Measurements from ENCODE around the gene NUDT16L1. TPM values are rescaled to one million over a fixed set of nuclear protein-coding genes. Genes with fewer than 3 reads are reported as not detected.

Gene NUDT16L1
- total RNA-seq, 1 donor from 2014 or later = 61.9 TPM

- DNase-seq = no peak
- H3K4me3 ChIP-seq = no peak overlapping the region
- intact Hi-C loops (cut with micrococcal nuclease) = no loop called here
- TF ChIP-seq CTCF (IDR thresholded peaks at IDR 0.05; ENCODE audit: borderline replicate concordance) = peak; percentile 40
- peaks cover 50% of the 10 kb centered on the region for H3K4me1 ChIP-seq
- H3K9me3 ChIP-seq (replicated peaks) = no peaks in the 10 kb centered on the region
- H3K27me3 ChIP-seq (ENCODE audit: low read depth) = no peaks in the 10 kb centered on the region
- H3K27ac ChIP-seq (replicated peaks) = no peak overlapping the region
- H3K36me3 ChIP-seq = peaks cover 60% of the 10 kb centered on the region
These were observed 10.6 kb upstream of the NUDT16L1 start for GRCh38 chr16:4682616-4683254.

GRCh38 chr16:4683255-4684057 is 9.9 kb upstream of the NUDT16L1 start:
- Histone ChIP-seq H3K9me3 (replicated peaks) (no peaks in the 10 kb centered on the region), H3K27me3 (ENCODE audit: low read depth) (no peaks in the 10 kb centered on the region), H3K36me3 (peaks cover 60% of the 10 kb centered on the region), H3K4me1 (peaks cover 53% of the 10 kb centered on the region), H3K27ac (replicated peaks) (no peak overlapping the region), H3K4me3 (no peak overlapping the region)
- TF ChIP-seq CTCF (IDR thresholded peaks at IDR 0.05; ENCODE audit: borderline replicate concordance) = no peak
- no peak for DNase-seq
- intact Hi-C loops (cut with micrococcal nuclease) = no loop called here

GRCh38 chr16:4684058-4684715 is 9.2 kb upstream of the NUDT16L1 start:
- no peak for TF ChIP-seq CTCF (IDR thresholded peaks at IDR 0.05; ENCODE audit: borderline replicate concordance)
- no peak overlapping the region for H3K4me3 ChIP-seq
- peaks cover 66% of the 10 kb centered on the region for H3K36me3 ChIP-seq
- H3K9me3 ChIP-seq (replicated peaks) = no peaks in the 10 kb centered on the region
- H3K27ac ChIP-seq (replicated peaks) = no peak overlapping the region
- DNase-seq = no peak
- intact Hi-C loops (cut with micrococcal nuclease) = no loop called here
- H3K4me1 ChIP-seq = peaks cover 48% of the 10 kb centered on the region
- no peaks in the 10 kb centered on the region for H3K27me3 ChIP-seq (ENCODE audit: low read depth)

GRCh38 chr16:4684763-4685162 is 8.6 kb upstream of the NUDT16L1 start:
- intact Hi-C loops (cut with micrococcal nuclease) = no loop called here
- Histone ChIP-seq H3K4me3 (no peak overlapping the region), H3K27me3 (ENCODE audit: low read depth) (no peaks in the 10 kb centered on the region), H3K4me1 (peaks cover 42% of the 10 kb centered on the region), H3K9me3 (replicated peaks) (no peaks in the 10 kb centered on the region), H3K27ac (replicated peaks) (no peak overlapping the region), H3K36me3 (peaks cover 70% of the 10 kb centered on the region)
- no peak for TF ChIP-seq CTCF (IDR thresholded peaks at IDR 0.05; ENCODE audit: borderline replicate concordance)
- DNase-seq = no peak

- DNase-seq = no peak
- Histone ChIP-seq H3K27me3 (ENCODE audit: low read depth) (no peaks in the 10 kb centered on the region), H3K9me3 (replicated peaks) (no peaks in the 10 kb centered on the region), H3K4me1 (peaks cover 39% of the 10 kb centered on the region), H3K36me3 (peaks cover 70% of the 10 kb centered on the region), H3K4me3 (no peak overlapping the region), H3K27ac (replicated peaks) (no peak overlapping the region)
- no peak for TF ChIP-seq CTCF (IDR thresholded peaks at IDR 0.05; ENCODE audit: borderline replicate concordance)
- intact Hi-C loops (cut with micrococcal nuclease) = no loop called here
These were observed 8.1 kb upstream of the NUDT16L1 start for GRCh38 chr16:4685292-4685691.

All from left ventricle myocardium inferior (tissue), 1 donor.